Upper lobe of left lung (tissue), 6 donors: ENCODE measurements around the gene HEXB. TPM values are rescaled to one million over a fixed set of nuclear protein-coding genes. Genes with fewer than 3 reads are reported as not detected.
"Not testable (repeated sequence)": the region's sequence is repeated elsewhere in the genome, so short reads cannot be mapped to it uniquely, and the experiment has no call there.

Source experiments
- ATAC-seq, 2 donors: fragments of 200-7000 bp; cut with Tn5 transposase; one replicate each; pipeline ENCODE4 v1.9.1; 2022; ENCODE audit warnings: mild to moderate bottlenecking in 2 of 2, moderate library complexity in 2 of 2; ENCODE audit not compliant: low FRiP score in 2 of 2
- DNase-seq, 2 donors: peaks; one replicate each; pipeline ENCODE4 v3.0.0-alpha.2; 2019 to 2020
- H3K27ac ChIP-seq, 4 donors: fragments of 200-600 bp; sonication (generic); one replicate each; pipeline ENCODE4 v1.5.1; 2016 to 2019
- H3K27me3 ChIP-seq, 4 donors: fragments of 200-600 bp; sonication (generic); one replicate each; pipeline ENCODE4 v1.5.1; 2017 to 2019
- H3K36me3 ChIP-seq, 4 donors: fragments of 200-600 bp; sonication (generic); one replicate each; pipeline ENCODE4 v1.5.1; 2016 to 2019
- H3K4me1 ChIP-seq, 4 donors: fragments of 200-600 bp; sonication (generic); one replicate each; pipeline ENCODE4 v1.5.1; 2018 to 2019
- H3K4me3 ChIP-seq, 4 donors: fragments of 200-600 bp; sonication (generic); one replicate each; pipeline ENCODE4 v1.5.1; 2017 to 2019; ENCODE audit warnings: mild to moderate bottlenecking in 2 of 4, moderate library complexity in 1 of 4
- H3K9me3 ChIP-seq, 4 donors: fragments of 200-600 bp; sonication (generic); one replicate each; pipeline ENCODE4 v1.5.1; 2018 to 2019
- EP300 ChIP-seq, 4 donors: sonication (generic); formaldehyde crosslinking; IDR thresholded peaks; one replicate each; pipeline ENCODE4 v1.5.1; 2017; ENCODE audit warnings: antibody characterized with exemption in 4 of 4, control low read depth in 2 of 4
- POLR2A ChIP-seq, 4 donors: fragments of 450-650 bp; IDR thresholded peaks; one replicate each; pipeline ENCODE4 v1.5.1; 2016 to 2017; ENCODE audit warnings: antibody characterized with exemption in 4 of 4, mild to moderate bottlenecking in 2 of 4
- POLR2AphosphoS5 ChIP-seq, 2 donors: sonication (generic); formaldehyde crosslinking; IDR thresholded peaks; one replicate each; pipeline ENCODE4 v1.5.1; 2017; ENCODE audit warnings: antibody characterized with exemption in 2 of 2
- WGBS, 2 donors: methylation state at CpG; one replicate each; pipeline ENCODE4 v1.1.5; 2017 to 2018; 5-methylcytosine and 5-hydroxymethylcytosine counted together
- total RNA-seq, 6 donors: library from RNA; depleted of rRNA in 4 of 6; stranded (reverse); fragments of >200 nt in 4 of 6; gene quantifications; one replicate each; pipeline versions ENCODE4 v1.1.0 to v1.2.1, GENCODE V29; 2016 to 2021
- TF ChIP-seq, protein P1 (sequence below), 6 experiments: fragments of 450-650 bp in 4 of 6; fragments of 200-600 bp in 2 of 6; sonication (generic) in 2 of 6; IDR thresholded peaks; one replicate each; pipeline ENCODE4 v1.5.1; 2016 to 2019; ENCODE audit warnings: antibody characterized with exemption in 6 of 6
- donor health status: DM: no; HTN: no; CAD: no; lungs with moderate emphysema.
- donor health status: DM: no; HTN: yes; CAD: no; lungs with severe emphysema.

HEXB gene
- total RNA-seq, 6 donors from 2014 or later = 128 to 293 (median 184) TPM

DNA sequence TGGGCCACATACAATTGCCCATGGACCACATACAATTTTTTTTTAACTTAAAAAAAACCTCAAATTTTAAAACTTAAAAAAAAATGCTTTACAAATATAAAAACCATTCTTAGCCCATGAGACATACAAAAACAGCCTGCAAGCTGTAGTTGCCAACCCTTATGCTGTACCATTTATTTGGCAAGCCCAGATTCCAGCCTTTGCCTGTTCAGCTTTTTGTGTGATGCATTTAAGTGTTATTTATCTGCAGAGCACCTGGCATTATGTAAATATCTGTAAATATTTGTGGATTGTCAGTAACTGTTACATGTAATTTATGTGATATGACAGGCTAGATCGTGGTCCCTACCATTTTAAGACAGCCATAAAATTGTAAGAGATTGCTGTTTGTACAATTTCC is 32.6 kb downstream of the HEXB start:
- H3K36me3 ChIP-seq = peaks cover 8 to 88% (median 45%) of the 10 kb centered on the region in 4 donors
- no peak overlapping the region for H3K4me3 ChIP-seq
- no peaks in the 10 kb centered on the region for H3K9me3 ChIP-seq
- ATAC-seq = no peak
- TF ChIP-seq EP300 (IDR thresholded peaks at IDR 0.05) = no peak
- TF ChIP-seq, protein P1, sequence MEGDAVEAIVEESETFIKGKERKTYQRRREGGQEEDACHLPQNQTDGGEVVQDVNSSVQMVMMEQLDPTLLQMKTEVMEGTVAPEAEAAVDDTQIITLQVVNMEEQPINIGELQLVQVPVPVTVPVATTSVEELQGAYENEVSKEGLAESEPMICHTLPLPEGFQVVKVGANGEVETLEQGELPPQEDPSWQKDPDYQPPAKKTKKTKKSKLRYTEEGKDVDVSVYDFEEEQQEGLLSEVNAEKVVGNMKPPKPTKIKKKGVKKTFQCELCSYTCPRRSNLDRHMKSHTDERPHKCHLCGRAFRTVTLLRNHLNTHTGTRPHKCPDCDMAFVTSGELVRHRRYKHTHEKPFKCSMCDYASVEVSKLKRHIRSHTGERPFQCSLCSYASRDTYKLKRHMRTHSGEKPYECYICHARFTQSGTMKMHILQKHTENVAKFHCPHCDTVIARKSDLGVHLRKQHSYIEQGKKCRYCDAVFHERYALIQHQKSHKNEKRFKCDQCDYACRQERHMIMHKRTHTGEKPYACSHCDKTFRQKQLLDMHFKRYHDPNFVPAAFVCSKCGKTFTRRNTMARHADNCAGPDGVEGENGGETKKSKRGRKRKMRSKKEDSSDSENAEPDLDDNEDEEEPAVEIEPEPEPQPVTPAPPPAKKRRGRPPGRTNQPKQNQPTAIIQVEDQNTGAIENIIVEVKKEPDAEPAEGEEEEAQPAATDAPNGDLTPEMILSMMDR (IDR thresholded peaks at IDR 0.05) = no peak
- no peak for TF ChIP-seq POLR2A (IDR thresholded peaks at IDR 0.05)
- TF ChIP-seq POLR2AphosphoS5 (IDR thresholded peaks at IDR 0.05) = no peak
- WGBS, 2 donors = 55 to 60% methylated on average over 1 of the region's 1 CpG
- DNase-seq = no peak
- H3K27me3 ChIP-seq = no peaks in the 10 kb centered on the region
- H3K27ac ChIP-seq = no peak overlapping the region
- no peaks in the 10 kb centered on the region for H3K4me1 ChIP-seq

DNA sequence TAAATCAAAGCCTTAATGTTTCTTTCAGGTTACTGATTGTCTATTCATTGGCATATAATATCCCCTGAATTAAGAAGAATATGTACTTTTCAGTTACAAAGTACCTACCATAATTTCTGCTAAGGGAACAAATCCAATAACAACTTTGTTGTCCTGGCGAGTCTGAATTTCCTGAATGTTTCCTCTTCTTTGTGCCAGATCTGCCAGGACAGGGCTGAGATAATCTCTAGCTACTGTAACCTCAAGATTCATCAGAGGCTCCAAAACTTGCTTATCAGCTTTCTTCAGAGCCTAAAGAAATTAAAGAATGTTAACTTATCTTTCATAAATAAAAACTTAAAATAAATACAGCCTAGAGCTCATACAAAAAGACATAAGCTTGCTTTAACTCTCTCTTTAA is 37.2 kb downstream of the HEXB start:
- Histone ChIP-seq H3K4me3 (no peak overlapping the region), H3K9me3 (no peaks in the 10 kb centered on the region), H3K27ac (peak overlapping the region in 1 of 4 donors; percentile 13), H3K27me3 (no peaks in the 10 kb centered on the region), H3K4me1 (no peaks in the 10 kb centered on the region), H3K36me3 (peaks cover 32 to 97% (median 49%) of the 10 kb centered on the region in 4 donors)
- ATAC-seq (no peak), DNase-seq (no peak)
- TF ChIP-seq, protein P1 (IDR thresholded peaks at IDR 0.05) = no peak
- no peak for TF ChIP-seq EP300 (IDR thresholded peaks at IDR 0.05)
- WGBS, 2 donors = 60 to 66% methylated on average over 1 of the region's 1 CpG

DNA sequence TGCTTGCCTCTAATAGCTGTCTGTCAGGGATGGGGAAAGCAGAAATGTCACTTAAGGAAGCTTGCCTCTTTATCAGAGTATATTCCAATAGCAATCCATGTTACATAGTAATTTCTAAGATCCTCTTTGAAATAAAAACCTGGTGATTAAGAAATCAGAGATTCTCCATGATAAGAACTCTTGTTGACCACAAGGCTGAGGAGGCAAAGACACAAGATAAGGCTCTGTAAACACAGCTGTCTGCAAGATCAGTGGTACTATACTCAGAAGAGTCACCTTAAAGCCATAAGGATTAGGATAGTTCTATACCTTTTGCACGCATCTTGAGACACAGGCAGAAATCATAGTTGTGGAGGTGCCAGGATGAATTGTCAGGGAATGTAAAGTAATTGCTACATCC is 40.3 kb downstream of the HEXB start:
- Histone ChIP-seq H3K36me3 (peaks cover 31 to 96% (median 36%) of the 10 kb centered on the region in 4 donors), H3K4me3 (no peak overlapping the region), H3K27ac (no peak overlapping the region), H3K4me1 (no peaks in the 10 kb centered on the region), H3K27me3 (no peaks in the 10 kb centered on the region), H3K9me3 (no peaks in the 10 kb centered on the region)
- ATAC-seq = no peak
- TF ChIP-seq EP300 (IDR thresholded peaks at IDR 0.05) = no peak
- no peak for TF ChIP-seq POLR2A (IDR thresholded peaks at IDR 0.05)
- TF ChIP-seq, protein P1 (IDR thresholded peaks at IDR 0.05) = no peak
- TF ChIP-seq POLR2AphosphoS5 (IDR thresholded peaks at IDR 0.05) = no peak
- no peak for DNase-seq
- WGBS, 2 donors = 96 to 100% methylated on average over 1 of the region's 1 CpG

DNA sequence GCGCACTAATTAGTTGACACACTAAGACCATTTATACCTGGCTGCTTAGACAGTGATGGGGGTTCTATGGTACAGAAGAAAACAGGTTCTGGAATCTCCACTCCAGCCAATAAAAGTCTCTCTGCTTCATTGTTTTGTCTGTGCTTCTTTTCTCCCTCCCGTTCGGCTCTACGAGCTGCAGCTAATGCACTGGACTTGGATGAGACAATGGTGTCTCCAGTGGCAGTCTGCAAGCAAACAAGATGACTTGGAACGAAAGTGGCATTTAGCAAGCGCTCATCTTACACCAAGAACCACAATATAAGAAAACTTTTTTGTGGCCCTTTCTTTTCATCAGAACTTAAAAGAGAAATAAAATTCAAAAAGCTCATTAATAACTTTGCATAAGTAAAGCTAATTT is 51.7 kb downstream of the HEXB start:
- no peak overlapping the region for H3K27ac ChIP-seq
- H3K4me3 ChIP-seq = no peak overlapping the region
- no peak for TF ChIP-seq POLR2AphosphoS5 (IDR thresholded peaks at IDR 0.05)
- no peak for TF ChIP-seq EP300 (IDR thresholded peaks at IDR 0.05)
- TF ChIP-seq POLR2A (IDR thresholded peaks at IDR 0.05) = no peak
- TF ChIP-seq, protein P1 (IDR thresholded peaks at IDR 0.05) = no peak
- H3K9me3 ChIP-seq = no peaks in the 10 kb centered on the region
- peaks cover 7 to 80% (median 30%) of the 10 kb centered on the region in 4 donors for H3K36me3 ChIP-seq
- H3K4me1 ChIP-seq = no peaks in the 10 kb centered on the region
- no peak for ATAC-seq
- no peak for DNase-seq
- WGBS, 2 donors = 87 to 93% methylated on average over 6 of the region's 6 CpGs
- no peaks in the 10 kb centered on the region for H3K27me3 ChIP-seq

DNA sequence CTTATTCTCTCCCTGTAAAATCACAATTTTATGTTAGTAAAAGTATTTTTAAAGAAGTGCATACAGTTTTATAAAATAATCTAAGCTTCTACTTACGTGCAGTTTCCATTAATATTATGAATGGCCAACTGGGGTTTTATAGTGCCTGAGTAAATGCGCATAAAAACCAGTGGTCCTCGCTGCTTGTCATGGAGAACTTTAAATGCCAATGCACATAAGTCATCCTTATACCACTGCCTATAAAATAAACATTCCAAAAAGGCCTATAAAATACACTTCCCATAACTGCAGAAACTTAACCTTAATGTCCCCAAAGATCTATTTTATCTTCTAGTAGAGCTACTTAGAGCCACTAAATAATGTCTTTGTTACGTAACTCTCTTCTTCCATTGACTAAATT is 53.4 kb downstream of the HEXB start:
- TF ChIP-seq, protein P1 (IDR thresholded peaks at IDR 0.05) = no peak
- TF ChIP-seq POLR2A (IDR thresholded peaks at IDR 0.05) (no peak), EP300 (IDR thresholded peaks at IDR 0.05) (no peak), POLR2AphosphoS5 (IDR thresholded peaks at IDR 0.05) (no peak)
- WGBS, 2 donors = 94 to 97% methylated on average over 4 of the region's 4 CpGs
- DNase-seq = no peak
- Histone ChIP-seq H3K36me3 (peaks cover 7 to 79% (median 25%) of the 10 kb centered on the region in 4 donors), H3K9me3 (no peaks in the 10 kb centered on the region), H3K27me3 (no peaks in the 10 kb centered on the region), H3K4me3 (no peak overlapping the region), H3K4me1 (no peaks in the 10 kb centered on the region), H3K27ac (no peak overlapping the region)
- no peak for ATAC-seq

DNA sequence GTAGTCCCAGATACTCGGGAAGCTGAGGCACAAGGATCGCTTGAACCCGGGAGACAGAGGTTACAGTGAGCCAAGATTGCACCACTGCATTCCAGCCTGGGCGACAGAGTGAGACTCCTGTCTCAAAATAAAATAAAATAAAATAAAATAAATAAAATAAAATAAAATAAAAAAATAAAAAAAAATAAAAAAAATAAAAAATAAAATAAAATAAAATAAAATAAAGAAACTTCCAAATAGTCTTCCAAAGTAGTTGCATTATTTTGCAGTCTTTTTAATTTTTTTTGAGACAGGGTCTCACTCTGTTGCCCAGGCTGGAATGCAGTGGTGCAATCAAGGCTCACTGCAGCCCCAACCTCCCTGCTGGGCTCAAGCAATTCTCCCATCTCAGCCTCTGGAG is 63.7 kb downstream of the HEXB start:
- not testable (repeated sequence) for H3K27ac ChIP-seq, H3K9me3 ChIP-seq, H3K4me3 ChIP-seq, DNase-seq, H3K4me1 ChIP-seq, ATAC-seq, H3K27me3 ChIP-seq
- 95 to 100% methylated on average over 4 of the region's 4 CpGs for WGBS, 2 donors
- H3K36me3 ChIP-seq = peaks cover 4 to 63% (median 34%) of the 10 kb centered on the region in 4 donors
